NCI-H524 treated with DMSO at 0.1 percent for 48 hours (cell line): Measurements from ENCODE around the gene FSTL4.

Experiments
- DNase-seq: peaks from one replicate; lab custom pipeline; 2025; lab: John Stamatoyannopoulos, UW

Gene FSTL4

DNA sequence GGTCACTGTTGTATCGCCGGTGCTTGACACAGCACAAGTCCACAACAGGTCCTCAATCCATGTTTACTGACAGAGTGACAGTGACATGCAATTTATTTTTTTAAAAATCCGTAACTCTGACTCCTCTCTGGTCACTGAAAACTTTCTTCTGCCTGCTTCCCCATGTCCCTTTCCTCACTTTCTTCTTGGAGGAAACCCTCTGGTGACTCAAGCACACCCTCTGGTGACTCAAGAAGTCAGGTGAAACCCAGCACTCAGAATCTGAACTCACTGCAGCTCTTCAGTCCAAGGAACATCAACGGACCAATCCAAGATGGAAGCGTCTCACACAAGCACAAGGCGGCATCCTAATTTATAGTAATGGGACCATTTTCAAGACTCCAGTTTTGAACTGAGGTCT is 245.9 kb downstream of the FSTL4 start:
- no peak for DNase-seq

DNA sequence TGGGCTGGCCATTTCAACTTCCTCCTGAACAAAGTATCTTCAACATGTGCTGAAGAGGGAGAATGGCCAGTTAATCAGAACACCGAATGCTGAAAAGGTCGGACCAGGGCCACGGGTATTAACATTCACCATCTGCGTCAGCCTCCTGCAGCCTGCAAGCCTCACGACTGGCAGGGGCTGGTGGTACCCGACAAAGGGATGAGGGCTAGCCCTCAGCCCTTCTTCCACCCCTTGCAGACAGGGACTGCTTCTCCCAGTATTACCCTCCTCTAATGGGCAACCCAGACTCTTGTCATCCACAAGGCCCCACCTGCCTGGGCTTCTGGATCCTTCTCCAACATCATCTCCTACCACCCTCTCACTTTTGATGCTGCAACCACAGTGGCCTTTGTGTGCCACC is 246.6 kb downstream of the FSTL4 start:
- DNase-seq = no peak

DNA sequence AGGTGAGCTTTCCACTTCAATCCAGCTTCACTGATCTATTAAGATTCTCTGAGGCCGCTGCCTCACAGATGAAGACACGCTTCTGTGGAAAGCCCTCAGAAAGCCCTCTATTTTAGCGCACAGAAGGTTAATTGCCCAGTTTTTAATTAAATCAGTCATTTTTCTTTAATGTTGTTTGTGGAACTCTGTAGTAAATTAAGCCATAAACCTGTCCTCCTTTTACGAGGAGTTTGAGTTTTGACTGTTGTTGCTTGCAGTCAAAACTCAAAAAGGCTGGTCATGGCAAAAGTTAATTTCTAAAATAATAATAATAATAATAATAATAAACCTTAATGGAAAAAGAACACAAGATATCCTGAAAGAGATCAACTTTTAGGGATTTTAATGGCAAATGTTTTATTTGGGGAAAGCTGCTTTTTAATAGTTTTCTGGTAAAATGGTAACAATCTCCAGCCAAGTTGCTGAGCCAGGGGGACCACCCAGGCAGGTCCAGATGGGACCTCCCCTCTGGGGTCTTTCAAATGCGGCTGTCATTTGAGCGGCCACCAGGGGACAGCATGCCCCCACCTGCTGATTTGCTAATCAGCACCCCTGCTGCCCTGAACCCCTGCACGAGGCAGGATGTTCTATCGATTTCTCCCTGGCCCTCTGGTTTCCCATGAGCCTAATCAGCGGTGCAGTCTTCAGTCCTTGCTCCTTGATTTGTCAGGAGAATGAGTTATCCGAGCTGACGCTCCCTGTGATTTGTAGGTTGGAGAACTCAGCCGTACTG is 247.2 kb downstream of the FSTL4 start:
- DNase-seq = no peak

DNA sequence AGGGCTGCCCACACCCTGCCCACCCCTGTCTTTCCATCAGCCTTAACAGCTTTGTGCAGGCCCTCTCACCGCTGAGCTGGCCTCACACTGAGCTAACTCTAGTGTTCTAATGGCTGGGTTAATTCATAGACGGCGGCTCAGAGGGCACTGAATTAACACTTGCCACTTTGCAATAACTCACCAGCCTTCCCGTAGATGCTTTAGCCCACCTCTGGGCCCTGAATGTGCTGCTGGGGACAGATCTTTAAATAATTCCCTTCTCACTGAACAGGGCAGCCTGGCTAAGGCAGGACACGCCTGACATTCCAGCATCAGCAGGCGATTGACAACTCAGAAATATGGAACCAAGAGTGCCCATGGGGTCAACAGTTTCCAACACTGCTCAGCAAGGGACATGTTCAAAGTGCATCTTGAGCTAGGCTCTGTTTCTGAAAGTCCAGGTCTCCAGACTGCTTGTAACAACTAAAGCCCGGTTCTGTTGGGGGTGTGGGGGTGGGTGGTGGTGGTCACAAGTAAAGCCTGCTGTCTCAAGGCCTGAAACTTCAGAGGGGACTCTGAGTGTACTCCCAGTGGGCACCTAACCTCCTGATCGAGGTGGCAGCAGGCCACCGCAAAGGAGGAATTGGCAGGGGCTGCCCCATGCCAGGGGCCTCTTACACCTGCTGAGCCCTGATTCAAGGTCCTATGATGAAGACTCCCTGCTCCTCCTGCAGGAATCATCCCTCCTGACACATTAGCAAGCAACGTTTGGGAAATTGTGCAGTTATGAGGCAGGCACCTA is 248.3 kb downstream of the FSTL4 start:
- DNase-seq = no peak

DNA sequence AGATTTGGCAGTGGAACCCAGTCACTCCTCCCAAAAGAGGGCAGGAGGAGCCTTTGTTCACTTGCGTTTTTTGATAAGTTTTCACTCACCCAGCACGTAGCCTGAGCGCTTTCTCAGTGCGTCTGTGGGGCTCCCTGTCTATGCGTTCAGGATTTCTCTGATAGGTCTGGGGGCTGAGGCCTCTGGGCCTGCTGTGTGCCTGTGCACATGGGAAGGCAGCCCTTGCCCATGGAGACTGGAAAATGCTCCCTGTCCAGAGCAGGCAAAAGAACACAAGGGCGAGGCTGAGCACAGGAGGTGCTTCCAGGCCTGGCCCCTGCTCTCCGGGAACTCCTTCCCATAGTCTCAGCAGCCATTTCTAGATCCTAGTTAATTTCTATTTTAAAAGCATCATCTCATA is 249.9 kb downstream of the FSTL4 start:
- no peak for DNase-seq

DNA sequence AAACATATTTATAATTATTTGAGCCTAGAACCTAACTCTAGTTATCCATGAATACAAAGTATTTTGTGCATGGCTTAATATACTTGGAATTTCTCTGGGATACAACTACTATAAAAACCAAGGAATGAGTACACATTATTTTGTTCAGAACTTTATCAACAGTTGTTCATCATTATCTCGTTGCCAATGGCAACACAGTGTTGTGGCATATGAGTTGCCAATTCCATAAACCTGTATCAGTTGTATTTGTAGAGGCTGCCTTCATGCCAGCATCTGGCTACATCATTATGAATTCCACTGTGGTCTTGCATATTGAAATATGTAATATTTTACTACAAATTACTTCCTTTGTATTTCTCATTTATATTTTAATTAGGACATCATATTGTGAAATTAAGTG is 250.4 kb downstream of the FSTL4 start:
- DNase-seq = no peak

DNA sequence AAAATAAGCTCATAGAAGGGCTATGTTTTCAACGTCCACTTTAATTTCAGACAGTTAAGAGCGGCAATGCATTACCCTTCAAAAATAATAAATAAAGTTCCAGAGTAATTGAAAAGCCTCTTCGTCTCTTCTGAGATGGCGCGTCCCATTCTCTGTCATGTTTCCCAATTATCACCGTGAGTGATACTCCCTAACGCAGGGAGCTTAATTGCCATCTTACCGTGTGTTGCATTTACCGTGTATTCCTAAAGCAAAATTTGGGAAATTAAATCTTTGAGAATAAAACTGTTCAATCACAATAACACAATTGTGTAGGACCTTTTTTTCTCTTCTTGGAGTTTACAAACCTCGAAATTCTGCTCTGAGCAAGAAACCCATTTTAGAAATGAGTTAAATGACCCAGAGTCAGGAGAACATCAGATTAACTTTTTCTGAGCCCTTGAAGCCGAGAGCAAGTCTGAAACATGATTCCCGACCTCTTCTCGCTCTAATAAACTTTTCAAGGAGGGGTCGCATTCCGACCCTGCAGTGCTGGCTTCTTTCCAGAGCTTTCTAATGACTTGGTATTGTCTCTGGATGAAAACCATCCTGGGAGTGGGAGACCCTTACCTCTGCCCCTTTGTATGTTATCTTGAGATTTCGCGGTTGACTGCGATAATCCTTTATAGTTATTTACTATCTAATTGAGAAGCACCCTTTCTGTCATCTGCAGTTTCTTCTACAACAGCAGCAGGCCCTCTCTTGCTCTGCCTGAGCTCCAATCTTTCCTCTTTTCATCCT is 251.5 kb downstream of the FSTL4 start:
- no peak for DNase-seq

DNA sequence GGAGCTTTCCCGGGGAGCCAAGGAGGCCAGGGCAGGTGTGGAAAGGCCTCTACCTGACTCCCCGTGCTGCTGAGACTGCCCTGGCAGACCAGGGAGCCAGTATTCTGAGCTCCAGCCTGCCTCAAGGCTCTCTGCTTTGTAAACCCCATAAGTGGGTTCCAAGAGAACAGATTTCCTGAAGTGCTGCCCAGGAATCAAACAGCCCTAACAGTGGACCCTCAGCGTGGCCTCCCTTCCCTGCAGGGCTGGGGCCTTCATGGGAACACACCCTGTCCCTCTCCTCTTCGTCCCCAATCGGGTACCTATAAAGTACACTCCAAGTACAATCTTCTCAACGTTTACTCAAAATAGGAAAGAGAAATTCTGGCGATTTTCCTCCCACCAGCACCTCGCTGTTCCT is 252.5 kb downstream of the FSTL4 start:
- DNase-seq = no peak

DNA sequence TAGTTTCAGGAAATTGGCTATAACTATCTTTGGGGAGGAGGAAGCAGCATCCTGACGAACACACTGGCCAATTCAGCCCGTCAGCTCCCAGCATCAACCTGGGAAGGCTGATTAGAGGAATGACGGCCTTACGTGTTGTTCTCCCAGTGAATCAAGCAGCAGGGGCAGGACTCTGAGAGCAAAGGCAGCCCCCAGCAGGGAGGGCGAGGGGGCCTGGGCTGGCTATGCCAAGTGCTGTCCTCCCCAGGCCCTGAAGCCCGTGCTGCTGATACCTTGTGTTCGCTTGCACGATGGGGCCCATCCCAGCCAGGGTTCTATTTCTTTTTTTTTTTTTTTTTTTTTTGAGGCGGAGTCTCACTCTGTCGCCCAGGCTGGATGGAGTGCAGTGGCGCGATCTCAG is 254.1 kb downstream of the FSTL4 start:
- no peak for DNase-seq

DNA sequence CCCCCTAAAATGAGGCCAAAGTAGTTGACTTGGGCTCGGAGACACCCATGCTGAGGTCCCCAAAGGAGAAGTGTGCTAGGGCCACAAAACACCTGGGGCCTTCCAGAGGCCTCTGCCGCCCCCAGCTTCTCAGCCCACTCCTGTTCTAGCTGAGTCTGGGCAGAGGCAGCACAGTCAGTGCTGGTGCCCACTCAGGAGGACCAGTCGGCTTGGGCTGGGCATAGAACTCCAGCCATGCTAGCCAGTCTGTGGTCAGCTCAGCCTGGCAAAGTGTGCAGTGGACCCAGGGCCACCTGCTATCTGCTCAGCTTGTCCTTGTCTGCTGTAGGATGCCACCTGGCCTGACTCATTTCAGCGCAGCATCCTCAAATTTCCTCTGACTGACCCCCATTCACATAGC is 254.6 kb downstream of the FSTL4 start:
- no peak for DNase-seq

DNA sequence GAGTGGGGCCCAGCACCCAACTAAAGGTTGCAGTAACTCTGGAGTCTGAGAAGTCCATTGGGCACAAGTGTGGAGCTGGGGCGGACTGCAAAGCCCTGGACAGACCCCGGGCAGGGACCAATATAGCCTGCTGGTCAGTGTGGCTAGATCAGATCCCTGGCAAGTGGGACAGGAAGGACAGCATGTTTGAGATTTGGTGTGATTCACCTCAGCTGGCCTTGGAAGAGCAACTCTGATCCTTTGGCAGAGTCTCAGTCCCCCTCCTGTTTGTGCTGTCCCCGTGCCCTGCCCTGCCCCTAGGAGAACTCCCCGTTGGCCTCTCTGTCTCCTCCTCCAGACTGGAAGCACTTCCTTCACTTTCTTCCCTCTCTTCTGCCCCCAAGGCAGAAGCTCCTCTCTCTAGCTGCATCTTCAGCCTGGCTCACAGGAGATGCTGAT is 255.3 kb downstream of the FSTL4 start:
- no peak for DNase-seq

DNA sequence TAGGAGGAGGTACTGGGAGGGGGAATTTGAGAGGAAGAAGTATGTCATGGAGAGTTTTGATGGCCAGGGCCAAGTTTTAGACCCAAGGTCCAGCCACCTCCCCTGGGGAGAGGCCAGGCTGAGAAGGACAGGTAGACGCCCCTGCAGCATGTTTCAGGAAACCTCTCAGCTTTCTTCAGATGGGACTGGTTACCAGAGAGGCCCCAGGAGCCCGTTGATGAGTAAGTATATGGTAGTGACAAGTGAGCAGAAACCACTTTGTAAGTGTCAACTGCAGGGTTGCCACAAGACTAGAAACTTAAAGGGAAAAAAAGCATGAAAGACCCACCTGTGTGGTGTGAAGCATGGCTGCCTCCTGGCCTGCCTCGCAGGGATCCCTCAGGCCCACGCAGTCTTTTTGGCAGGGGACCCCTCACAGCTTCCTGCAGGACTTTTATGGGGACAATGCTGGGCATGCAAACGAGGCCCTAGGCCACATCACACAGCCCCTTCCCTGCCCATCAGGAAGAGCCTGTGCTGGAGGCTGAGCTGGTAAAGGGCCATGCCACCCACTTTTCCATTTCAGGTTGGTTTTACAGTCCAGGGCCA is 255.9 kb downstream of the FSTL4 start:
- DNase-seq = no peak

DNA sequence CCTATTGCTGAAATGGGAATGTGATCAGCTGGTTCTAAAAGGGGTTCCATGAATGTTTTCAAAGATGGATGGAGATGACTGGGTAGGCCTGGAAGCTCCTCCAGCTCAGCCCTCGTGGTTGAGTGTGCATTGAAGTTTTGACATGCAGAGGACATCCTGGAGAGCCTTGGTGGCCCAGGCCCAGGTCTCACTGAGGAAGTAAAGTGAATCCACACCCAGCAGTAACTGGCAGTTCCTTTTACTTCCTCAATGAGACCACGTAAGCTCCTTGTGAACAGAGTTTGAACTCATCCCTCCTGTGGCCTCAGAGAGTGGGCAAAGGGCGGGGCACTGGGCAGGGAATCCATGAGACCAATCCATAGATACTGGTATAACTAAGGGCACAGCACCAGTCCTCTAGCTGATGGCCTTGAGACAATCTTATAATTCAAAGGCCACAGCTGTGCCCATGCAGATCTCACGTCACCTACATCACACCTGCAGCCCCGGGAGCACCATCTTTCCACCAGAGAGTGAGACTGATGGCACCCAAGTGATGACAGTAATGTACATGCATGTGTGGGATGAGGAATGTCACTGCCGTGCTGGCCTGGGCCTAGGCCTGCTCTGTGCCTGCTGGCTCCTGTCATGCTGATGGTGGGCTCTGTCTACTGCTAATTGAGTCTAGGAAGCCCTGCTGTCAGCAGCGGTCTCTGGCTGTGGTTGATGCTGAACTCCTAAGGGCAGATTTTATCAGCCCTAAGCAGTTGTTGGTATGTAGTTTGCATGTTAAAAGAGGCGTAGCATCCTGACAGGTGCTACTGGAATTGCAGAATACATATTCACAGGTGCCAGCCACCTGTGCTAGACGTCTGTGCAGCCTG is 257.8 kb downstream of the FSTL4 start:
- DNase-seq = no peak

DNA sequence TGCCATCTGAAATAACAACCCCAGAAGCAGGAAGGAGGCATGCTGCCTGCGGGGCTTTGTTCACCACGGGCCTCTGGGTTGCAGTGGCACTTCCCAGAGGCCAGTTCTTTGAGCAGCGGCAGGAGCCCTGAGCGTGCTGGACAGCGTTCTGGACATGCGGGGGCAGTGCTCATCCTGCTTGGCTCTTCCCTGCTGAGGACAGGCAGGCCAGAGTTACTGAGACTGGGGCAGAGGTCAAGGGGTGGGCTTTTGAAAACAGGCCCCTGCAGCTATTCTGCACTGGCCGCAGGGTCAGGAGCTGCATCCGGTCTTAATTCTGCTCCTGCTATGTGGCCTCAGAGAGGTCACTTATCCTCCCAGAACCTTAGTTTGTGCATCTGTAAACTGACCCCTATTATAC is 258.6 kb downstream of the FSTL4 start:
- DNase-seq = no peak

DNA sequence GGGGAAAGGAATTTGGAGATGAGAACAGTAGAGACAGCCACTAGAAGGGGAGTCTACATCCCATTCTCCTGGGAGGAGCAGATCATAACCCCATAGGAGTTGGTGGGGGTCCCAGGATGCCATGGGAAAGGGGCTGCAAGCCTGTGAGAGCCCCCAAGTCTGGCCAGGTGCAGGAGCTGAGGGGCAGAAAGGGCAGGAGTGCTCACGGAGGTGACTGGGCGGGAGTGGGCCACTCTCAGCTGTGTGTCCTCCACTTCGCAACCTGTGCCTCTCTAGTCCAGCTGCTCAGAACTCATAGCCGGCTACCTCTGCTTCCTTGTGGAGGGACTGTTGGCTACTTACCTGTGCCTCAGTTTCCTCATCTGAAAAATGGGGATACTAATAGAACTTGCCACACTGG is 263.9 kb downstream of the FSTL4 start:
- DNase-seq = no peak

DNA sequence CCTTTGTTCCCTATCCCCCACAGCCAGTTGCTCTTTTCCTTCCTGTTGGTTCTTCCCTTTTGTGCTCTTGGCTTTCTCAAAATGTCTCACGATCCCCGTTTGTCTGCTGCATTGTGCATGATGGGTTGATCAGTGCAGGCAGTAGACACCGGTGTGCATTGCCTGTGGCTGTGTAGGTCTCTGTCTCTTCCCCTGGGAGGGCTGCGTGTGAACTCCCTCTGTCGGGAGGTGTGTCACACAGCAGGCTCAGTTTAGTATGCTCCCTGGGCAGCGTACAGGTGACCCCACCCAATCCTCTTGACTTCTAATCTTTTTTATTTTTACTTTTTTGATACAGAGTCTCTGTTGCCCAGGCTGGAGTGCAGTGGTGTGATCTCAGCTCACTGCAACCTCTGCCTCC is 265.3 kb downstream of the FSTL4 start:
- DNase-seq = no peak

DNA sequence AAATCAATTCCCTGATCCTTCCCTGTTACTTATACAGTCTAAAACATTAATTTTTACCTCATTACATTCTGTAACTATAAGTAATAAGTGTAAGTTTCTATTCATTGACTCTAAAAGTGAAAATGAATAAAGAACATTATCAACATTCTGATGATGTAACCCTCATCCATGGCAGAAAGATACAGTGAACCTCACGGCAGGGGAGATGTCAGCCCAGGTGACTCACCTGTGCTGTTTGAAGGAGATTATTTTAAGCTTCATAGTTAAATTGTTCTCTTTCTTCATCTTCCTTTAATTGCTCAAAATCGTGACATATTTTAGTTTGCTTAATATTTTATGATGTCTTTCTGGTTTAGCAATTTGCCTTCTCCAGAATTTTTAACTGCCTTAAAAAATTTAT is 268.1 kb downstream of the FSTL4 start:
- no peak for DNase-seq

DNA sequence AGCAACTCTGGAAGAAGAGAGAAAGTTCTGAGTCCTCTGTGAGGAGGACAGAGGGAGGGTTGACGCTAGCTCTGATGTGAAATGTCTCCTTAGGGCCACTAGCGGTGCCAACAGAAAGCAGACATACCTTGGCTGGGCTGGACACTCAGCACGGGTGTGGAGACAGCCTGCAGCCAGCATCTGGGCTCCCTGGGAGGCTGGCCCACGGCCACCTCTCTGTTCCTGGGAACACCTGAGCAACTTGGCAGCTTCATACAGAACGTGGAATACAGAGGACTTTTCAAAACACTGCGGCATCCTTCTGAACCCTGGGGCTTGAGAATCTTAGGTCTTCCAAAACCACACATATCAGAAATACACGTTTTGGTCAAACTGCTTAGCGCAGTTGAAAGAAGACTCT is 269.1 kb downstream of the FSTL4 start:
- no peak for DNase-seq

DNA sequence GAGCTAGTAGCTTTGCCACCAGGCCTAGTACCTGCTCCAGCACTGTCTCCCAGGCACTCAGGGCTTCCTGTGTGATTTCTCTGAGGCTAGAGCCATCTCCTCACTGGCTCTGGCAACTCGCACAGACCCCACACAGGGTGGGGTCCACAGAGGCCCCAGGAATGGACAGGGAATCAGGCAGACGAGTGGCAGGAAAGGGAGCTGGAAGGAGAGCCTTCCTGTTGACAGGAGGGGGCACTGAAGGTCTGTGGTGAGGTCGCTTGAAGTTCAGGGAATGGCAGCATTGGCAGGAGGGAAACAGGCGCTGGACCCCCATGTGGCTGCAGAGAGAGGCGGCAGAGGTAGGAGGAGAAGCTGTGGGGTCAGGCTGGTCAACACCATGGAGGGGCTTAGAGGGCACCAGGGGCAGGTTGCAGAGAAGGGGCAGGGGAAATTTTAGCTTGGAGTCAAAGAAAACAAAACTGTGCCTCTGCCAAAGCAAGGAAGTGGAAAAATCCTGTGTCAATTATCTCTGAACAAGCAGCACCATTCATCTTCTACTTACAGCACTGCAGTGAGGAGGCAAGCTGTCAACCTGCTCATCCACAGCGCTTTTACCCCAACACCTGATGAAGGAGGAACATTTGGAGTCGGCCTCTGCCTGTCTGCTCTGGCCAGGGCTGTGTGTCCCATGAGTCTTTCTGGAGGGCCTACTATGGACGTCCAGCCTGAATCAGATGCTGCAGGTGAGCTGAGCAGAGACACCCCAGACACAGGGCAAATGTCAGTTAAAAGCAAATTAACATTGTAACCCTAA is 270.2 kb downstream of the FSTL4 start:
- no peak for DNase-seq

DNA sequence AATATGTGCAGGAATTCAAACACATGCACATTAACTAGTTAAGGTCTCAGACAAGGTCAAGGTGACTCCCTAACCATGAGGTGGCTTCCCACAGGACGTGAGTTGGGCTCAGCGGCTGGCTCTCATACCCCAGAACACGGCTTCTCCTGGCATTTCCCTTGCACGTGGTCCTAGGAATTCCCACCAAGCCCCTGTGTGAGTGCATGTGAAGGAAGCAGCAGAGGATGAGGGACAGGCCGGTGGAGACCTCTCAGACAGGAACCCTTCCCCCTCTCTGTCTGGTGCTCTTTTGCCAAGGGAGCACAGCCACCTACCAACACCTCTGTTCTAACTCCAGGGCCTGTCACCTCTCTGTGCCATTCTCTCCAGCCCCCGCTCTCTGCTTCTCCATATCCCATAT is 271.0 kb downstream of the FSTL4 start:
- no peak for DNase-seq

DNA sequence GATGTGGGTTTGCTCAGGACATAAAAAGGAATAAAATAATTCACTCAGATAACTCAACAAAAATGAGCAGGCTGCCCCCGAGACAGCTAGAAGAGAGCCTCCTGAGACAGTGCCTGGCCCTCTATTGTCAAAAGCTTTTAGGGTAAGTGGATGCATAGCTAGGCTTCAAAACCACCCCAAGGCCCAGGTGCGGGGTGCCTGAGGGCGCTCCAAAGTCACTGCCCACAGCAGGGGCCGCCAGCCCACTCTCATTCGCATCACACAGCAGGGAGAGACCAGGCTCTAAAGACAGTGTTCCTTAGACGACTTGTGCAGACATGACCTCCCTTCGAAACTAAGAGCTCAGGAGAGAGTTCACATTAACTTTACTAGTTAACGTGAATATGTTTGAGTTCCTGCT is 271.5 kb downstream of the FSTL4 start:
- no peak for DNase-seq
